Mesenchymal stem cell (in vitro differentiated cells and primary cell): Measurements from ENCODE around the gene BET1.

ENCODE experiments used
- DNase-seq: peaks from one replicate; pipeline ENCODE4 v3.0.0-alpha.2; 2013
- H2AFZ ChIP-seq: one replicate; pipeline ENCODE4 v1.6.1; 2013; ENCODE audit warnings: low read depth, mild to moderate bottlenecking, control low read depth, inconsistent platforms, low read length, moderate library complexity
- H2AK5ac ChIP-seq: 2 replicates; pipeline ENCODE4 v1.6.1; 2013; ENCODE audit warnings: low read length, moderate library complexity, mild to moderate bottlenecking, inconsistent platforms; ENCODE audit not compliant: severe bottlenecking
- H2BK120ac ChIP-seq: one replicate; pipeline ENCODE4 v1.6.1; 2013; ENCODE audit warnings: low read depth, mild to moderate bottlenecking, inconsistent platforms, low read length, moderate library complexity
- H2BK12ac ChIP-seq, 2 experiments: one replicate each; pipeline ENCODE4 v1.6.1; 2013; ENCODE audit warnings: inconsistent platforms in 2 of 2, low read length in 2 of 2, mild to moderate bottlenecking in 2 of 2, moderate library complexity in 2 of 2, control low read depth in 1 of 2
- H2BK15ac ChIP-seq: one replicate; pipeline ENCODE4 v1.6.1; 2013; ENCODE audit warnings: mild to moderate bottlenecking, low read depth, inconsistent platforms; ENCODE audit not compliant: poor library complexity, severe bottlenecking
- H2BK5ac ChIP-seq: 2 replicates; pipeline ENCODE4 v1.6.1; 2013; ENCODE audit warnings: low read depth, mild to moderate bottlenecking, low read length, control low read depth, inconsistent platforms; ENCODE audit not compliant: poor library complexity, severe bottlenecking
- H3K14ac ChIP-seq, 2 experiments: one replicate each; pipeline ENCODE4 v1.6.1; 2013; ENCODE audit warnings: inconsistent platforms in 2 of 2, low read length in 2 of 2, control low read depth in 1 of 2, mild to moderate bottlenecking in 1 of 2, moderate library complexity in 1 of 2
- H3K18ac ChIP-seq, 2 experiments: one replicate each; pipeline ENCODE4 v1.6.1; 2013; ENCODE audit warnings: inconsistent platforms in 2 of 2, low read length in 2 of 2, control low read depth in 1 of 2, low read depth in 1 of 2, mild to moderate bottlenecking in 1 of 2
- H3K23ac ChIP-seq, 2 experiments: one replicate each; pipeline ENCODE4 v1.6.1; 2013; ENCODE audit warnings: inconsistent platforms in 2 of 2, low read length in 2 of 2, mild to moderate bottlenecking in 2 of 2, moderate library complexity in 2 of 2, control low read depth in 1 of 2
- H3K27ac ChIP-seq: 2 replicates; pipeline ENCODE4 v1.5.1; 2013; ENCODE audit warnings: mild to moderate bottlenecking, moderate library complexity, low read length, control low read depth, inconsistent platforms; ENCODE audit not compliant: poor library complexity, severe bottlenecking
- H3K27me3 ChIP-seq, 2 experiments: 2 replicates each; pipeline versions ENCODE4 v1.6.1 to v1.7.0; 2013; ENCODE audit warnings: low read length in 2 of 2, mild to moderate bottlenecking in 2 of 2, moderate library complexity in 2 of 2, control low read depth in 1 of 2, inconsistent platforms in 1 of 2; ENCODE audit not compliant: control insufficient read depth in 1 of 2, insufficient read depth in 1 of 2
- H3K36me3 ChIP-seq, 2 experiments: 2 replicates each; pipeline versions ENCODE4 v1.6.1 to v1.7.0; 2013; ENCODE audit warnings: low read length in 2 of 2, control low read depth in 1 of 2, inconsistent platforms in 1 of 2, low read depth in 1 of 2, mild to moderate bottlenecking in 1 of 2; ENCODE audit not compliant: insufficient read depth in 2 of 2, control insufficient read depth in 1 of 2
- H3K4ac ChIP-seq, 2 experiments: one replicate each; pipeline ENCODE4 v1.6.1; 2013; ENCODE audit warnings: inconsistent platforms in 2 of 2, low read length in 2 of 2, mild to moderate bottlenecking in 2 of 2, moderate library complexity in 2 of 2, control low read depth in 1 of 2, low read depth in 1 of 2
- H3K4me1 ChIP-seq: 2 replicates; pipeline ENCODE4 v1.6.1; 2013; ENCODE audit warnings: low read depth, low read length, control low read depth; ENCODE audit not compliant: control insufficient read depth, insufficient read depth
- H3K4me2 ChIP-seq: 2 replicates; pipeline ENCODE4 v1.6.1; 2013; ENCODE audit warnings: low read length, mild to moderate bottlenecking, inconsistent platforms; ENCODE audit not compliant: poor library complexity, severe bottlenecking
- H3K4me3 ChIP-seq, 2 experiments: 2 replicates each; pipeline versions ENCODE4 v1.5.1 to v1.7.0; 2013; ENCODE audit warnings: low read length in 2 of 2, mild to moderate bottlenecking in 2 of 2, control low read depth in 1 of 2, low read depth in 1 of 2; ENCODE audit not compliant: insufficient read depth in 1 of 2
- H3K79me1 ChIP-seq: replicated peaks from 2 replicates; pipeline ENCODE4 v1.6.1; 2013; ENCODE audit warnings: mild to moderate bottlenecking, control low read depth, low read length, inconsistent platforms; ENCODE audit not compliant: poor library complexity, severe bottlenecking
- H3K9ac ChIP-seq: 2 replicates; pipeline ENCODE4 v1.7.0; 2013; ENCODE audit warnings: mild to moderate bottlenecking, low read length, moderate library complexity
- H3K9me3 ChIP-seq: 2 replicates; pipeline ENCODE4 v1.7.0; 2013; ENCODE audit warnings: mild to moderate bottlenecking, low read length; ENCODE audit not compliant: control insufficient read depth
- H4K8ac ChIP-seq: one replicate; pipeline ENCODE4 v1.6.1; 2013; ENCODE audit warnings: inconsistent platforms, mild to moderate bottlenecking, low read length, moderate library complexity
- H4K91ac ChIP-seq: one replicate; pipeline ENCODE4 v1.6.1; 2013; ENCODE audit warnings: mild to moderate bottlenecking, low read length, inconsistent platforms
- WGBS: methylation state at CpG from one replicate; pipeline ENCODE4 v1.1.7; 2013; ENCODE audit warnings: mixed read lengths; 5-methylcytosine and 5-hydroxymethylcytosine counted together

Gene BET1

DNA sequence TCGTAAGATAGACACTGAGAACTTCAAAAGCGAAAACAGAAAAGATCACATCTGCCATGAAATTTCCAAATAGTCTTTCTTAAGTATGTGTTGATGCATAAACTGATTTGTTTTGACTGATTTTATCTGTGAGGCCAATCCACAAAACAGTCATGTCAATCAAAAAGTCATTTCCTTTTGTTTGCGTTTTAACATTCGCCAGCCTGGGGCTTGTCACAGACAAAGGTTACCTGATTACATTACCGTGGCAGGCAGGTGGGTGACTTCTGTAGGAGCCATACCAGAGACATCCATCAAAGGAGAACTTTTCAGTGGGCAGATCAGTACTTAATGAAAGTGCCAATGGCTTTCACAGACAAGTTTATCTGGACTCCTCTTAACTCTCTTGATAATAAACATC lies 45.5 kb upstream of the BET1 start:
- Histone ChIP-seq H3K18ac (no peak overlapping the region), H2BK15ac (no peak overlapping the region), H2BK120ac (no peak overlapping the region), H3K14ac (no peak overlapping the region), H3K4me2 (no peak overlapping the region), H3K23ac (no peak overlapping the region), H3K9ac (no peak overlapping the region), H3K4me3 (no peak overlapping the region), H2BK12ac (no peak overlapping the region), H2AK5ac (no peak overlapping the region), H3K9me3 (no peaks in the 10 kb centered on the region), H3K27me3 (no peaks in the 10 kb centered on the region), H3K27ac (no peak overlapping the region), H2AFZ (no peak overlapping the region), H4K91ac (no peak overlapping the region), H3K4me1 (no peaks in the 10 kb centered on the region), H2BK5ac (no peak overlapping the region), H3K4ac (no peak overlapping the region), H3K36me3 (no peaks in the 10 kb centered on the region), H4K8ac (no peak overlapping the region), H3K79me1 (no peaks in the 10 kb centered on the region)
- WGBS: 83% methylated on average over 5 of the region's 5 CpGs
- no peak for DNase-seq

GRCh38 chr7:94048755-94049154 lies 44.6 kb upstream of the BET1 start:
- no peak overlapping the region for H2BK120ac ChIP-seq
- no peak overlapping the region for H3K4me2 ChIP-seq
- WGBS: no CpG with 5 or more reads among the region's 2 CpGs
- no peak overlapping the region for H3K23ac ChIP-seq
- H3K4me3 ChIP-seq: no peak overlapping the region
- no peaks in the 10 kb centered on the region for H3K9me3 ChIP-seq
- no peak overlapping the region for H3K14ac ChIP-seq
- no peak overlapping the region for H3K4ac ChIP-seq
- no peaks in the 10 kb centered on the region for H3K79me1 ChIP-seq
- no peaks in the 10 kb centered on the region for H3K36me3 ChIP-seq
- no peaks in the 10 kb centered on the region for H3K27me3 ChIP-seq
- no peak overlapping the region for H4K91ac ChIP-seq
- no peaks in the 10 kb centered on the region for H3K4me1 ChIP-seq
- no peak overlapping the region for H3K27ac ChIP-seq
- H2AFZ ChIP-seq: no peak overlapping the region
- H2BK15ac ChIP-seq: no peak overlapping the region
- no peak overlapping the region for H3K18ac ChIP-seq
- H2BK12ac ChIP-seq: no peak overlapping the region
- H2AK5ac ChIP-seq: no peak overlapping the region
- H3K9ac ChIP-seq: no peak overlapping the region
- H2BK5ac ChIP-seq: no peak overlapping the region
- H4K8ac ChIP-seq: no peak overlapping the region
- no peak for DNase-seq

GRCh38 chr7:94047956-94048355 lies 43.8 kb upstream of the BET1 start:
- Histone ChIP-seq H2BK5ac (no peak overlapping the region), H3K4me1 (no peaks in the 10 kb centered on the region), H2BK15ac (no peak overlapping the region), H3K14ac (no peak overlapping the region), H3K27me3 (no peaks in the 10 kb centered on the region), H3K18ac (no peak overlapping the region), H3K4ac (no peak overlapping the region), H2BK12ac (no peak overlapping the region), H2BK120ac (no peak overlapping the region), H3K9me3 (no peaks in the 10 kb centered on the region), H3K27ac (no peak overlapping the region), H3K4me3 (no peak overlapping the region), H2AFZ (no peak overlapping the region), H3K9ac (no peak overlapping the region), H3K23ac (no peak overlapping the region), H2AK5ac (no peak overlapping the region), H3K79me1 (no peaks in the 10 kb centered on the region), H3K36me3 (no peaks in the 10 kb centered on the region), H3K4me2 (no peak overlapping the region), H4K8ac (no peak overlapping the region), H4K91ac (no peak overlapping the region)
- WGBS: 94% methylated on average over 1 of the region's 1 CpG
- DNase-seq: no peak

DNA sequence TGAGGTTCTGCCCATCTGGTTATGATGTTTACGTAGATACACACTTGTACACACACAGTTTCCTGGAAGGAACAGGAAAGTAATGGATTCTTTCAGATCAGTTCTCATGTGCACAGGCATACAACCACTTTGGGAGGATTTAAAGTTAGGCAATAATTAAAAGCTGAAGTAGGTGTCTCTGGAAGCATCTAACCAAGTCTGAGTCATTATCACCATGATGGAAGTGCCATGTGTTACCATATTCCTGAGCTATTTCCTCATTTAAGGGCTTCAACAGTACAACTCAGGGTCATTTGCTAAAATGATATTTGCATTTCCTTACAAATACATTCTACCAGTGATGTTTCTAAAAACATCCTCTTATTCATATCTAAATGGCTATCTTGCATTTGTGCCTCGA lies 41.4 kb upstream of the BET1 start:
- Histone ChIP-seq H3K14ac (no peak overlapping the region), H2BK12ac (no peak overlapping the region), H3K9me3 (no peaks in the 10 kb centered on the region), H2AK5ac (no peak overlapping the region), H3K27me3 (no peaks in the 10 kb centered on the region), H4K91ac (no peak overlapping the region), H3K4me2 (no peak overlapping the region), H3K4ac (no peak overlapping the region), H3K9ac (no peak overlapping the region), H2AFZ (no peak overlapping the region), H3K4me1 (no peaks in the 10 kb centered on the region), H3K36me3 (no peaks in the 10 kb centered on the region), H4K8ac (no peak overlapping the region), H2BK120ac (no peak overlapping the region), H2BK5ac (no peak overlapping the region), H3K79me1 (no peaks in the 10 kb centered on the region), H3K27ac (no peak overlapping the region), H3K23ac (no peak overlapping the region), H2BK15ac (no peak overlapping the region), H3K18ac (no peak overlapping the region), H3K4me3 (no peak overlapping the region)
- DNase-seq: no peak
- WGBS: 91% methylated on average over 2 of the region's 2 CpGs
